ENCODE results near the gene CACHD1. TPM values are rescaled to one million over a fixed set of nuclear protein-coding genes. Genes with fewer than 3 reads are reported as not detected.

Gene CACHD1
- total and polyA plus RNA-seq, 8 donors = 11.3 to 38.0 (median 32.7) TPM

DNA sequence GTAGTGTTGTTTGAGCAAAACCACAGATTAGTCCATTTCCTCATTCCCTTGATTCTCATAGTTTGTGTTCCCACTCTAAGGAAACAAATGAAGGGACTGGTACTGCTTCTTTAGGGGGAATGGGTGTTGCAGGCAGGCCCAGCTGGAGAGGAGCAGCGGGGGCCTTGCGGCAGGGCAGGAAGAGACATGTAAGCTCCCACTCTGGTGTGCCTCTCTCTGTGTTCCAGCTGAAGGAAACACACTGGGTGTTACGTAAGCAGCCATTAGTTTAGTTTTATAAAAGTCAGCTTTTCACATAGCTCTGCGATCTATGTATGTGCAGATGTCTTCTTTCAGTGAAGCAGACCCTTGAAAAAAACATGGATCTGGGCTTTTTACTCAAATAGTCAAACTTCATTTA is 99.5 kb downstream of the CACHD1 start:
- DNase-seq = peak in 3 of 4 donors; percentile 51 to 68 (median 55)

DNA sequence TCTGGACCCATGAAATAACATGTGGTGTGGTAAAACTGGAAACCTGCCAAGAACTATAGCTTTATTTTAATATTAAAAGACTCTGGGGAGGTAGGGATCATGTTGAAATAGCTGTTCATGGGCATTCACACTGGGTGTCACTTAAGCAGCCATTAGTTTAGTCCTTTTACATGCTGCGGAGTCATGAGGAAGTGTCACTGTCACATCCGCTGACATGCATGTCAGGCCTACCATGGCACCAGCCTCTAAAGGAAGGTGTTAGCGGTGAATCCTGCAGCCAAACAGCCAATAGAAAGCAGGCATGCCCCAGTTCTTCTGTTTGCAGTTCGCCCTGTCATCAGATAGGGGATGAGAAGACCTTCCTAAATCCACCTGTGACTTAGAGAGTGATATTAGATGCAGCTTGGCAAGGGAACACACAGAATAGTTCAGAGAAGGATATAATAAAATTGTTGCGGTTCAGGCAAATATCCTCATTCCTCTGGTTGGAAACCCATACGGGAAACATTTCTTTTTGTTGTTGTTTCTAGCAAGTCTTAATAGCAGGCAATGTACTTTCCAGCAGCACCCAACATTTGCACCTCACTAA is 100.4 kb downstream of the CACHD1 start:
- no peaks in the 10 kb centered on the region for H3K36me3 ChIP-seq
- intact Hi-C loops (cut with DNase I) = no loop called here
- DNase-seq (no peak), ATAC-seq (no peak)
- peaks cover 4 to 7% of the 10 kb centered on the region in 2 donors for H3K4me1 ChIP-seq
- TF ChIP-seq, protein P1, sequence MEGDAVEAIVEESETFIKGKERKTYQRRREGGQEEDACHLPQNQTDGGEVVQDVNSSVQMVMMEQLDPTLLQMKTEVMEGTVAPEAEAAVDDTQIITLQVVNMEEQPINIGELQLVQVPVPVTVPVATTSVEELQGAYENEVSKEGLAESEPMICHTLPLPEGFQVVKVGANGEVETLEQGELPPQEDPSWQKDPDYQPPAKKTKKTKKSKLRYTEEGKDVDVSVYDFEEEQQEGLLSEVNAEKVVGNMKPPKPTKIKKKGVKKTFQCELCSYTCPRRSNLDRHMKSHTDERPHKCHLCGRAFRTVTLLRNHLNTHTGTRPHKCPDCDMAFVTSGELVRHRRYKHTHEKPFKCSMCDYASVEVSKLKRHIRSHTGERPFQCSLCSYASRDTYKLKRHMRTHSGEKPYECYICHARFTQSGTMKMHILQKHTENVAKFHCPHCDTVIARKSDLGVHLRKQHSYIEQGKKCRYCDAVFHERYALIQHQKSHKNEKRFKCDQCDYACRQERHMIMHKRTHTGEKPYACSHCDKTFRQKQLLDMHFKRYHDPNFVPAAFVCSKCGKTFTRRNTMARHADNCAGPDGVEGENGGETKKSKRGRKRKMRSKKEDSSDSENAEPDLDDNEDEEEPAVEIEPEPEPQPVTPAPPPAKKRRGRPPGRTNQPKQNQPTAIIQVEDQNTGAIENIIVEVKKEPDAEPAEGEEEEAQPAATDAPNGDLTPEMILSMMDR (IDR thresholded peaks at IDR 0.05) = no peak
- H3K9me3 ChIP-seq = no peaks in the 10 kb centered on the region
- no peak overlapping the region for H3K27ac ChIP-seq
- H3K27me3 ChIP-seq = no peaks in the 10 kb centered on the region
- no peak overlapping the region for H3K4me3 ChIP-seq

More for the DNA sequence above, 99.5 kb downstream of the CACHD1 start:
- peaks cover 4 to 7% of the 10 kb centered on the region in 2 donors for H3K4me1 ChIP-seq
- intact Hi-C loops (cut with DNase I) = no loop called here
- peak; percentile 14 for ATAC-seq
- no peaks in the 10 kb centered on the region for H3K36me3 ChIP-seq
- no peaks in the 10 kb centered on the region for H3K9me3 ChIP-seq
- H3K27me3 ChIP-seq = no peaks in the 10 kb centered on the region
- no peak overlapping the region for H3K4me3 ChIP-seq
- TF ChIP-seq, protein P1 (IDR thresholded peaks at IDR 0.05) = no peak
- H3K27ac ChIP-seq = no peak overlapping the region

DNA sequence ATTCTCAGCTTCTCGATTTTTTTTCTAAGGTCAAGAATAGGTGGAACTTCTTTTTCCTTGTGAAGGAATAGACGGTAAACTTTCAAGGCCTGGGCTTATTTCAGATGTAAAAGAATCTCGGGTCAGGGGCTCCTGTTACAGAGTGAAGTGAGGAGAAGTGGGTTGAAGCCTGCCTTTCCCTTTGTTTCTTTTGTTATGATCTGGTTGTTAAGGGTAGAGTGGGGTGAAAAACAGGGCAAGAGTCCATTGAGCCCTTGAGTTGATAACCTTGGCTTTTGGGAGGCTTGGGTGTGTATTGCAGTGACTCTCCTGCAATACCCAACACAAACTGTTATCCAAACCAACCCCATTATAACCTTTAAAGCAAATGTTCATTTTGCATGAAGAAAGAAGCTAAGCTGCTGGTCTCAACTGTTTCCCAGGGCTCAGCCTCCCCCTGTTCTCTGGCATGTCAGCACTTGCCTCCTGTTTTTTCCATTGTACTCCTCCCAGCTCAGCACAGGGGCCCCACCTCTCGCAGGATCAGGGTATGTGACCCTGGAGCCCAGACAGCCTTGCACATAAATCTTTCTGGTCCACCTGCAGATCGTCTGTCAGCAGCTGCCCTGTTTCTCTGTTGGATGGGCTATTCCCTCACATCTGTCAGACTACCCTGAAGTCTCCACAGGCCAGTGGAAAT is 102.4 kb downstream of the CACHD1 start:
- TF ChIP-seq, protein P1 (IDR thresholded peaks at IDR 0.05) = no peak
- Histone ChIP-seq H3K36me3 (no peaks in the 10 kb centered on the region), H3K4me1 (peaks cover 4 to 7% of the 10 kb centered on the region in 2 donors), H3K27ac (no peak overlapping the region), H3K4me3 (no peak overlapping the region), H3K27me3 (no peaks in the 10 kb centered on the region), H3K9me3 (no peaks in the 10 kb centered on the region)
- ATAC-seq (peak; percentile 84), DNase-seq (peak in 1 of 4 donors; percentile 60)
- intact Hi-C loops (cut with DNase I) = no loop called here

DNA sequence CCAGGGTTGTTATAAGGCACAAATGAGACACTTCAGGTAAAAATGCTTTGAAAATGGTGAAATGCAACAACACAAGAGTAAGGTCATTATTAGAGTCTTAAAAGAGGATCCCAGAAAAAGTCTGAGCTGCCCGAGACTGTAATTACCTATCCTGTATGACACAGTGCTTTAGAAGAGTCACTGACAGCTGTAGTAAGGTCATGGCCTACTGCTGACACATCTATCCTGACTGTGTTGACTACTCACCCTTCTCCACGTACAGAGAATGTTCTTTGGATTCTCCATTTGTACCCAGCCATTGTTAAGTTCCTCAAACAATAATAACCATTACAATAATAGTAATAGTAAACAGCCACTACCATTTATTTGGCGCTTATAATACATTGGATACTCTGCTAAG is 104.4 kb downstream of the CACHD1 start:
- TF ChIP-seq, protein P1 (IDR thresholded peaks at IDR 0.05) = no peak

DNA sequence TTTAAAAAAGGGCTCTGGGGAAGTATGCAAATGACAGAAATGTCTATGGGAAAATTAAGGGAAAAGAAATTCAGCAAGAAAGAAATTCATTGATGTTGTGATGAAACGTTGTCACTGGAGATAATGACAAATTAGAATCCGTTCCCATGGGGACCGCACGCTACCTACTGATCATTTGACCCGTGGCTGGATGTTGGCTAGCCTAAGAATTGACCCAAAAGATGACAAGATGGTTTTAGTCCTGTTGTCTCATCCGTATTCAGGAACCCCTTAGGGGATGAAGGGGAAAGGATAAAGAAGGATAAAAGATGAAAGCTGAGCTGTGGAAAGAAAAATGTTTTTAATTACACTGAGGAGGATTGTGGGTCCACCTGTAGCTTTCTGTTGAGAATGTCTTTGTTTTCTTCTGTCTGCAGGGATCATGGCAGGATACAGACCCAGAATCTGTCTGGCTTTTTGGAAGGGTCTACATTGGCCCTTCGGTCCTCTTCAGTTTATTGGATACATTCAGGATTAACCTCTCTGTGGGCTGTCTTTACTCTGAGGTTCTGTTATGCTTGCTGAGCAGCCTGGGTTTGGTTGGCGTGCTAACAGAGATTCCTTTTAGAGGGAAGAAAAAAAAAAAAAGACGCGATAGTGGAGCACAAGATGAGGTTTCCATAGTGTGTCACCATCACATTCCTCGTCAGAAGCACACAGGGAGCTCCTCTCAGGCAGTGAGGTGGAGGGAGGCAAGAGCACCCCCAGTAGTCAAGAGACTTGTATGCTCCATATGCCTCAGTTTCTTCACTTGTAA is 106.2 kb downstream of the CACHD1 start:
- Histone ChIP-seq H3K4me3 (no peak overlapping the region), H3K27me3 (no peaks in the 10 kb centered on the region), H3K27ac (no peak overlapping the region), H3K4me1 (peaks cover 0 to 4% of the 10 kb centered on the region in 2 donors), H3K9me3 (no peaks in the 10 kb centered on the region), H3K36me3 (no peaks in the 10 kb centered on the region)
- intact Hi-C loops (cut with DNase I) = no loop called here
- TF ChIP-seq, protein P1 (IDR thresholded peaks at IDR 0.05) = no peak
- DNase-seq (no peak), ATAC-seq (no peak)

More for the DNA sequence above, 104.4 kb downstream of the CACHD1 start:
- Histone ChIP-seq H3K27ac (no peak overlapping the region), H3K4me3 (no peak overlapping the region), H3K36me3 (no peaks in the 10 kb centered on the region), H3K4me1 (peaks cover 4 to 5% of the 10 kb centered on the region in 2 donors), H3K9me3 (no peaks in the 10 kb centered on the region), H3K27me3 (no peaks in the 10 kb centered on the region)
- DNase-seq (no peak), ATAC-seq (no peak)
- intact Hi-C loops (cut with DNase I) = no loop called here
